K562 (cell line): ENCODE data around the gene NADSYN1. TPM values are rescaled to one million over a fixed set of nuclear protein-coding genes. Genes with fewer than 3 reads are reported as not detected.

Experiments
- ATAC-seq: fragments of 200-7000 bp; cut with Tn5 transposase; 3 replicates; pipeline ENCODE4 v1.9.1; 2020; ENCODE audit warnings: moderate library complexity
- BruUV-seq: library from RNA; stranded (reverse); fragments of 400-500 nt; replicated peaks from 2 replicates; lab custom pipeline; 2021; lab: Mats Ljungman, UMichigan
- CTCF ChIA-PET: fragments of 300-600 bp; formaldehyde crosslinking; extraction: SDS; loops from one replicate; lab custom pipeline; 2021; ENCODE audit warnings: low intra/inter-chr PET ratio; lab: Yijun Ruan, JAX
- POLR2A ChIA-PET: fragments of 300-600, 350-650 bp; sonication (Branson Sonifier 250); formaldehyde crosslinking; extraction: SDS; loops from one replicate; lab custom pipeline; 2021; ENCODE audit warnings: antibody characterized with exemption, inconsistent platforms; lab: Yijun Ruan, JAX
- DNase-seq, 4 experiments: peaks; one replicate each; pipeline versions ENCODE4 v3.0.0 to v3.0.0-alpha.2; 2011 to 2018; ENCODE audit warnings: low spot score in 3 of 4, mixed read lengths in 3 of 4; ENCODE audit errors: extremely low read depth in 1 of 4
- FAIRE-seq: peaks from 2 replicates; lab custom pipeline; 2011; peaks lifted over from hg19 to GRCh38; lab: Jason Lieb, UNC
- H2AFZ ChIP-seq: 2 replicates; pipeline ENCODE4 v1.6.0; 2011; ENCODE audit warnings: low read depth, low read length, control low read depth, inconsistent platforms
- H3K27ac ChIP-seq: fragments of 200-600 bp; 3 replicates; pipeline ENCODE4 v1.8.0; 2011; ENCODE audit warnings: low read depth, mild to moderate bottlenecking, control low read depth, inconsistent platforms, low read length, moderate library complexity, mixed read lengths; ENCODE audit errors: extremely low read depth
- H3K27me3 ChIP-seq, 2 experiments: fragments of 300-600 bp in 1 of 2; 2 replicates in 1 of 2; 3 replicates in 1 of 2; pipeline versions ENCODE4 v1.6.0 to v1.8.0; 2011; ENCODE audit warnings: inconsistent platforms in 2 of 2, low read length in 2 of 2, mild to moderate bottlenecking in 1 of 2, mixed read lengths in 1 of 2, moderate library complexity in 1 of 2; ENCODE audit not compliant: control insufficient read depth in 2 of 2, insufficient read depth in 2 of 2
- H3K36me3 ChIP-seq: fragments of 300-600 bp; 3 replicates; pipeline ENCODE4 v1.8.0; 2011; ENCODE audit warnings: mild to moderate bottlenecking, low read length, inconsistent platforms; ENCODE audit not compliant: control insufficient read depth, insufficient read depth
- H3K4me1 ChIP-seq, 2 experiments: fragments of 200-600 bp in 1 of 2; replicated peaks in 1 of 2; 2 replicates in 1 of 2; 3 replicates in 1 of 2; pipeline versions ENCODE4 v1.5.1 to v1.8.0; 2011; ENCODE audit warnings: inconsistent platforms in 2 of 2, low read length in 2 of 2, mild to moderate bottlenecking in 1 of 2, mixed read lengths in 1 of 2, moderate library complexity in 1 of 2; ENCODE audit not compliant: control insufficient read depth in 2 of 2, insufficient read depth in 2 of 2
- H3K4me2 ChIP-seq: 2 replicates; pipeline ENCODE4 v1.6.1; 2011; ENCODE audit warnings: low read length, control low read depth, inconsistent platforms, mixed read lengths; ENCODE audit not compliant: insufficient read depth
- H3K4me3 ChIP-seq: fragments of 200-600 bp; sonication (generic), shearing (Covaris generic); 2 replicates; pipeline ENCODE4 v1.5.1; 2016; ENCODE audit warnings: control low read depth, inconsistent platforms
- H3K79me2 ChIP-seq: fragments of 200-600 bp; 3 replicates; pipeline ENCODE4 v1.8.0; 2011; ENCODE audit warnings: low read length, inconsistent platforms; ENCODE audit not compliant: control insufficient read depth, insufficient read depth
- H3K9ac ChIP-seq, 2 experiments: 2 replicates each; pipeline versions ENCODE4 v1.6.0 to v1.6.1; 2011; ENCODE audit warnings: low read depth in 2 of 2, low read length in 2 of 2, control low read depth in 1 of 2, inconsistent platforms in 1 of 2, mild to moderate bottlenecking in 1 of 2, mixed read lengths in 1 of 2; ENCODE audit not compliant: insufficient read depth in 1 of 2
- H3K9me1 ChIP-seq: one replicate; pipeline ENCODE4 v1.6.0; 2011; ENCODE audit warnings: inconsistent platforms, mild to moderate bottlenecking, low read length, moderate library complexity; ENCODE audit not compliant: control insufficient read depth, insufficient read depth
- H3K9me3 ChIP-seq: replicated peaks from 2 replicates; pipeline ENCODE4 v1.5.1; 2011; ENCODE audit warnings: low read depth, low read length, inconsistent platforms; ENCODE audit not compliant: control insufficient read depth, insufficient read depth
- H4K20me1 ChIP-seq: replicated peaks from 2 replicates; pipeline ENCODE4 v1.6.1; 2011; ENCODE audit warnings: low read length, inconsistent platforms, mixed read lengths; ENCODE audit not compliant: control insufficient read depth, insufficient read depth
- CTCF ChIP-seq, 3 experiments: IDR thresholded peaks in 2 of 3; conservative IDR thresholded peaks in 1 of 3; 2 replicates each; pipeline ENCODE4 v1.5.1; 2011 to 2012; ENCODE audit warnings: low read length in 3 of 3, mild to moderate bottlenecking in 3 of 3, control low read depth in 2 of 3, improper control_type of control experiment in 1 of 3, inconsistent platforms in 1 of 3, low read depth in 1 of 3, mixed read lengths in 1 of 3, moderate library complexity in 1 of 3; ENCODE audit not compliant: insufficient read depth in 2 of 3
- ESRRA ChIP-seq: fragments of 450-650 bp; IDR thresholded peaks from 2 replicates; pipeline ENCODE4 v1.6.1; 2014; ENCODE audit warnings: low read depth, mild to moderate bottlenecking, moderate library complexity, borderline replicate concordance
- ETS2 ChIP-seq: IDR thresholded peaks from 2 replicates; pipeline ENCODE4 v1.6.1; 2016; ENCODE audit warnings: borderline replicate concordance, missing genetic modification characterization, mild to moderate bottlenecking, moderate library complexity, missing compliant biosample characterization; ENCODE audit not compliant: poor library complexity, severe bottlenecking
- MIER1 ChIP-seq: fragments of 450-650 bp; IDR thresholded peaks from 2 replicates; pipeline ENCODE4 v1.6.1; 2016; ENCODE audit warnings: antibody characterized with exemption, mild to moderate bottlenecking, low read depth
- NFYB ChIP-seq: IDR thresholded peaks from 2 replicates; pipeline ENCODE4 v1.6.1; 2011; ENCODE audit warnings: mild to moderate bottlenecking, moderate library complexity; ENCODE audit not compliant: insufficient read length; ENCODE audit errors: extremely low read depth
- PHB ChIP-seq: fragments of 250-450 bp; sonication (Bioruptor Pico); IDR thresholded peaks from 2 replicates; pipeline ENCODE4 v1.5.0; 2021
- RBFOX2 ChIP-seq: fragments of 200-400 bp; formaldehyde crosslinking; IDR thresholded peaks from 2 replicates; pipeline ENCODE4 v1.6.1; 2017; ENCODE audit warnings: low read depth, mild to moderate bottlenecking, low read length, moderate library complexity
- RUNX1 ChIP-seq: sonication (generic); IDR thresholded peaks from 2 replicates; pipeline ENCODE4 v1.6.1; 2016; ENCODE audit warnings: antibody characterized with exemption, low read depth
- THRA ChIP-seq: fragments of 450-650 bp; IDR thresholded peaks from 2 replicates; pipeline ENCODE4 v1.6.1; 2017; ENCODE audit warnings: mild to moderate bottlenecking, moderate library complexity
- ZFP91 ChIP-seq: sonication (generic); formaldehyde crosslinking; IDR thresholded peaks from 2 replicates; pipeline ENCODE4 v1.8.0; 2022; ENCODE audit warnings: mild to moderate bottlenecking, missing genetic modification reagents
- ZNF24 ChIP-seq: fragments of 450-650 bp; IDR thresholded peaks from 2 replicates; pipeline ENCODE4 v1.6.1; 2016
- ZNF444 ChIP-seq: fragments of 250-450 bp; sonication (Bioruptor Pico); IDR thresholded peaks from 2 replicates; pipeline ENCODE4 v1.4.0; 2020; ENCODE audit warnings: mild to moderate bottlenecking, moderate library complexity
- ZNF512 ChIP-seq: IDR thresholded peaks from 2 replicates; pipeline ENCODE4 v1.6.1; 2016; ENCODE audit warnings: missing genetic modification characterization, missing compliant biosample characterization
- WGBS: fragments of 100-300 bp; shearing (Covaris generic); methylation state at CpG from one replicate; pipeline ENCODE4 v1.1.6; 2016; ENCODE audit warnings: low coverage, mixed read lengths; ENCODE audit not compliant: insufficient coverage; ENCODE audit errors: missing lambda C conversion rate; 5-methylcytosine and 5-hydroxymethylcytosine counted together
- in situ Hi-C: fragments of 300-500 bp; cut with MboI; formaldehyde crosslinking; loops from 4 replicates; pipeline ENCODE4 v1.15.0; 2018; ENCODE audit warnings: inconsistent platforms, mixed read lengths
- intact Hi-C: fragments of 100-400 bp; cut with micrococcal nuclease; formaldehyde crosslinking; loops from 2 replicates; pipeline ENCODE4 v1.14.2; 2022
- polyA plus RNA-seq, 8 experiments: library from polyadenylated mRNA; depleted of rRNA in 4 of 8; stranded (reverse) in 5 of 8; unstranded in 3 of 8; fragments of >200 nt; fragmentation: Nextera tagmentation in 2 of 8; fragmentation: Illumina TruSeq in 1 of 8; extraction: Ambion mirVana in 2 of 8; extraction: Trizol in 1 of 8; gene quantifications; 2 replicates each; pipeline versions ENCODE4 v1.2.1 to v1.2.3, GENCODE V29; 2011 to 2014; ENCODE audit warnings: inconsistent platforms in 1 of 8, missing spikeins in 1 of 8
- total RNA-seq, 7 experiments: library from RNA; depleted of rRNA in 6 of 7; stranded (reverse); fragments of >200 nt in 6 of 7; fragmentation: Illumina TruSeq in 2 of 7; extraction: Trizol in 2 of 7; gene quantifications; 2 replicates each; pipeline versions ENCODE4 v1.2.1 to v1.2.3, GENCODE V29; 2011 to 2021; ENCODE audit warnings: low replicate concordance in 1 of 7

Gene NADSYN1
- total and polyA plus RNA-seq, 9 of the 15 experiments (the other 6 are each of a cell fraction or from before 2014, with no cell fraction given) = 12.7 to 57.3 (median 42.1) TPM

GRCh38 chr11:71488681-71489270, 35.8 kb downstream of the NADSYN1 start (continued):
- TF ChIP-seq ZNF512 (tag) (no peak), MIER1 (no peak), ZNF444 (CRISPR knock-in tag) (no peak)

- Histone ChIP-seq H3K9ac (peak overlapping the region in 1 of 2 experiments; percentile 35; a peak in 1 of 4 replicates), H3K9me3 (no peaks in the 10 kb centered on the region), H3K4me1 (peaks cover 6 to 17% of the 10 kb centered on the region in 2 experiments; a peak in 4 of 5 replicates), H3K9me1 (no peaks in the 10 kb centered on the region), H3K36me3 (peaks cover 43% of the 10 kb centered on the region; the same call in 1 of the 3 replicates), H2AFZ (no peak overlapping the region), H3K4me3 (no peak overlapping the region), H3K27ac (no peak overlapping the region), H3K79me2 (no peaks in the 10 kb centered on the region), H3K27me3 (no peaks in the 10 kb centered on the region), H3K4me2 (no peak overlapping the region), H4K20me1 (no peaks in the 10 kb centered on the region)
- CTCF ChIA-PET = no interaction called here
- POLR2A ChIA-PET = no interaction called here
- no TSS peak for BruUV-seq
- 80% methylated on average over 15 of the region's 15 CpGs for WGBS
- no peak for ATAC-seq
- in situ Hi-C loops (no loop called here), intact Hi-C loops (no loop called here)
- no peak for DNase-seq
- no peak for FAIRE-seq
- TF ChIP-seq ZFP91 (CRISPR knock-in tag) = no peak
- TF ChIP-seq RUNX1 = no peak
- no peak for TF ChIP-seq ZNF24
- TF ChIP-seq PHB (CRISPR knock-in tag) = no peak
- no peak for TF ChIP-seq THRA
- TF ChIP-seq NFYB = no peak
- no peak for TF ChIP-seq ESRRA
- TF ChIP-seq ETS2 (tag) = no peak
- no peak for TF ChIP-seq RBFOX2
- TF ChIP-seq CTCF (IDR thresholded peaks at IDR 0.05 in 2 of 3, conservative IDR thresholded peaks at IDR 0.05 in 1 of 3; ENCODE audit: insufficient read depth in 2 of 3, low read depth in 1 of 3, low read length in 3 of 3) = no peak
Observed at GRCh38 chr11:71489311-71490043, 36.5 kb downstream of the NADSYN1 start.
